Aortic smooth muscle cell (primary cell): ENCODE results near the gene ZNF587. TPM values are rescaled to one million over a fixed set of nuclear protein-coding genes. Genes with fewer than 3 reads are reported as not detected.

Source experiments
- total RNA-seq: library from RNA; depleted of rRNA; stranded (reverse); fragments of >200 nt; gene quantifications from 2 replicates; pipeline ENCODE4 v1.2.3, GENCODE V29; 2014

Gene ZNF587
- total RNA-seq: 19.3 and 20.5 TPM in 2 replicates

GRCh38 chr19:57849666-57850473 is at the start of gene ZNF587:
TSS of gene ZNF587 (plus strand) at chr19:57849859. CDS start at chr19:57850039, 180 bp downstream.

GRCh38 chr19:57814505-57815246 is 35.0 kb upstream of the ZNF587 start, which contains the start of gene ZNF552:
TSS of gene ZNF552 (minus strand) at chr19:57814913. CDS start at chr19:57814743, 170 bp downstream.

GRCh38 chr19:57830071-57830602 is 19.5 kb upstream of the ZNF587 start, which contains the start of gene ZNF587B:
TSS of gene ZNF587B (plus strand) at chr19:57830299. CDS start at chr19:57830529, 230 bp downstream.

GRCh38 chr19:57888560-57889231 is 39.0 kb downstream of the ZNF587 start, which contains the start of gene ZNF814:
TSS of gene ZNF814 (minus strand) at chr19:57889037. CDS start at chr19:57888802, 235 bp downstream.

Other genes with a start within 250 kb of the ZNF587 start
- 3.6 and 4.2 TPM in 2 replicates for gene ZNF530, start 250.0 kb upstream of the ZNF587 start, total RNA-seq
- gene ZNF134, start 235.6 kb upstream of the ZNF587 start, total RNA-seq: 18.3 and 18.9 TPM in 2 replicates
- 10.2 and 11.8 TPM in 2 replicates for gene ZNF211, start 216.7 kb upstream of the ZNF587 start, total RNA-seq
- not detected in 2 replicates for gene ZSCAN4, start 180.9 kb upstream of the ZNF587 start, total RNA-seq
- gene ZNF551, start 167.9 kb upstream of the ZNF587 start, total RNA-seq: 4.8 and 8.2 TPM in 2 replicates
- 5.4 and 7.1 TPM in 2 replicates for gene ZNF154, start 140.7 kb upstream of the ZNF587 start, total RNA-seq
- 11.9 and 13.2 TPM in 2 replicates for gene ZNF671, start 122.2 kb upstream of the ZNF587 start, total RNA-seq
- gene ZNF776, start 103.0 kb upstream of the ZNF587 start, total RNA-seq: 14.5 and 15.6 TPM in 2 replicates
- gene ZNF586, start 80.2 kb upstream of the ZNF587 start, total RNA-seq: 13.9 and 16.2 TPM in 2 replicates
- 3.2 and 4.7 TPM in 2 replicates for gene ZNF552, start 34.9 kb upstream of the ZNF587 start, total RNA-seq
- 20.8 and 22.9 TPM in 2 replicates for gene ZNF587B, start 19.6 kb upstream of the ZNF587 start, total RNA-seq
- 6.9 and 7.3 TPM in 2 replicates for gene ZNF814, start 39.2 kb downstream of the ZNF587 start, total RNA-seq
- gene ZNF417, start 66.7 kb downstream of the ZNF587 start, total RNA-seq: 20.7 and 21.4 TPM in 2 replicates
- gene ZNF418, start 85.5 kb downstream of the ZNF587 start, total RNA-seq: 7.8 and 8.0 TPM in 2 replicates
- 6.2 and 6.3 TPM in 2 replicates for gene ZNF256, start 97.8 kb downstream of the ZNF587 start, total RNA-seq
- 0.25 and 0.53 TPM in 2 replicates for gene C19orf18, start 124.7 kb downstream of the ZNF587 start, total RNA-seq
- gene ZNF606, start 153.0 kb downstream of the ZNF587 start, total RNA-seq: 9.0 and 10.7 TPM in 2 replicates
- gene ZSCAN1, start 184.2 kb downstream of the ZNF587 start, total RNA-seq: not detected in 2 replicates
- 4.5 and 5.9 TPM in 2 replicates for gene ZNF135, start 209.4 kb downstream of the ZNF587 start, total RNA-seq
- gene ZSCAN18, start 248.4 kb downstream of the ZNF587 start, total RNA-seq: 27.9 and 37.5 TPM in 2 replicates